ENCODE data around the gene PRDM16. TPM values are rescaled to one million over a fixed set of nuclear protein-coding genes. Genes with fewer than 3 reads are reported as not detected.

PRDM16 gene
- total RNA-seq, 1 experiment from 2014 or later = 1.6 TPM

- TF ChIP-seq ARID4B (CRISPR knock-in tag; IDR thresholded peaks at IDR 0.05; ENCODE audit: borderline replicate concordance) (no peak), JUN (CRISPR knock-in tag; IDR thresholded peaks at IDR 0.05) (no peak), E2F1 (CRISPR knock-in tag; IDR thresholded peaks at IDR 0.05) (no peak)
Measured at GRCh38 chr1:3242408-3243260, 173.6 kb downstream of the PRDM16 start (continued).

GRCh38 chr1:3243304-3243703 lies 174.3 kb downstream of the PRDM16 start:
- peak overlapping the region; percentile 93; the same call in 1 of the 2 replicates for H3K27ac Mint-ChIP-seq
- TF ChIP-seq ZNF423 (CRISPR knock-in tag; IDR thresholded peaks at IDR 0.05) = no peak
- no peak for TF ChIP-seq IRF2 (CRISPR knock-in tag; IDR thresholded peaks at IDR 0.05; ENCODE audit: borderline replicate concordance, low read depth)
- no peak for TF ChIP-seq ZNF219 (CRISPR knock-in tag; IDR thresholded peaks at IDR 0.05; ENCODE audit: borderline replicate concordance)
- TF ChIP-seq ZNF512 (CRISPR knock-in tag; IDR thresholded peaks at IDR 0.05; ENCODE audit: borderline replicate concordance) = no peak
- no peak for TF ChIP-seq ZNF416 (CRISPR knock-in tag; IDR thresholded peaks at IDR 0.05)
- TF ChIP-seq OVOL2 (CRISPR knock-in tag; IDR thresholded peaks at IDR 0.05; ENCODE audit: borderline replicate concordance) = no peak
- no peak for TF ChIP-seq TCF7 (CRISPR knock-in tag; IDR thresholded peaks at IDR 0.05; ENCODE audit: low read depth)
- TF ChIP-seq ERG (CRISPR knock-in tag; IDR thresholded peaks at IDR 0.05) = no peak
- no peak for TF ChIP-seq ZNF281 (CRISPR knock-in tag; IDR thresholded peaks at IDR 0.05)
- TF ChIP-seq NR1H2 (CRISPR knock-in tag; IDR thresholded peaks at IDR 0.05) = no peak
- TF ChIP-seq MLX (CRISPR knock-in tag; IDR thresholded peaks at IDR 0.05) = no peak
- TF ChIP-seq GABPB1 (CRISPR knock-in tag; IDR thresholded peaks at IDR 0.05) = no peak
- TF ChIP-seq GTF2I (CRISPR knock-in tag; conservative IDR thresholded peaks at IDR 0.05) = no peak
- TF ChIP-seq JAZF1 (CRISPR knock-in tag; IDR thresholded peaks at IDR 0.05) = no peak
- TF ChIP-seq ZNF317 (CRISPR knock-in tag; IDR thresholded peaks at IDR 0.05; ENCODE audit: borderline replicate concordance, low read depth) = no peak
- H3K36me3 Mint-ChIP-seq = no peaks in the 10 kb centered on the region
- ATAC-seq (no peak), DNase-seq (ENCODE audit: low spot score) (no peak)
- H3K27me3 Mint-ChIP-seq (ENCODE audit: low read depth) = peaks cover 17% of the 10 kb centered on the region
- H3K4me3 Mint-ChIP-seq = no peak overlapping the region
- CTCF ChIA-PET = interaction anchor here (1.2 kb wide), 1 partner anchor 40 kb away, joined by 3 read pairs; no protein-coding TSS in a partner anchor
- POLR2A ChIA-PET = no interaction called here
- H3K9me3 Mint-ChIP-seq = no peaks in the 10 kb centered on the region
- H3K4me1 Mint-ChIP-seq = peaks cover 7% of the 10 kb centered on the region
